GM10248 (cell line): ENCODE measurements around the gene MTHFD1L.

ENCODE experiments used
- CTCF ChIA-PET: fragments of 300-600 bp; sonication (Branson Sonifier 250); formaldehyde crosslinking; extraction: SDS; loops from one replicate; lab custom pipeline; 2021; ENCODE audit warnings: antibody characterized with exemption; lab: Yijun Ruan, JAX
- POLR2A ChIA-PET: fragments of 350-650 bp; sonication (Branson Sonifier 250); formaldehyde crosslinking; extraction: SDS; loops from one replicate; lab custom pipeline; 2020; ENCODE audit warnings: antibody characterized with exemption; lab: Yijun Ruan, JAX
- DNase-seq: peaks from one replicate; pipeline ENCODE4 v3.0.0; 2012; ENCODE audit errors: extremely low spot score
- CTCF ChIP-seq: IDR thresholded peaks from 2 replicates; pipeline ENCODE4 v1.5.1; 2012; ENCODE audit warnings: mild to moderate bottlenecking, low read depth; ENCODE audit errors: extremely low read depth, missing control alignments, control extremely low read depth

The MTHFD1L gene

GRCh38 chr6:150992262-150992661 is 126.8 kb downstream of the MTHFD1L start:
- ChIA-PET POLR2A (no interaction called here), CTCF (interaction anchor here (1.6 kb wide), 1 partner anchor 333 kb away, joined by 3 read pairs; no protein-coding TSS in a partner anchor)
- no peak for TF ChIP-seq CTCF
- no peak for DNase-seq

GRCh38 chr6:150992703-150993102 is 127.2 kb downstream of the MTHFD1L start:
- no peak for DNase-seq
- TF ChIP-seq CTCF = no peak
- ChIA-PET POLR2A (no interaction called here), CTCF (interaction anchor here (1.6 to 3.0 kb wide), 2 partner anchors 22 to 332 kb away, joined by 3 to 13 read pairs; no protein-coding TSS in a partner anchor)

- ChIA-PET POLR2A (no interaction called here), CTCF (interaction anchor here (1.5 to 3.0 kb wide), 4 partner anchors 13 to 332 kb away, joined by 3 to 13 read pairs (median 4); no protein-coding TSS in a partner anchor)
- no peak for TF ChIP-seq CTCF
- no peak for DNase-seq
Observed at GRCh38 chr6:150993253-150993652, 127.8 kb downstream of the MTHFD1L start.

GRCh38 chr6:150994026-150994425 is 128.5 kb downstream of the MTHFD1L start:
- POLR2A ChIA-PET = no interaction called here
- CTCF ChIA-PET = interaction anchor here (1.5 to 3.0 kb wide), 3 partner anchors 12 to 21 kb away, joined by 4 to 13 read pairs (median 4); no protein-coding TSS in a partner anchor
- DNase-seq = no peak
- TF ChIP-seq CTCF = no peak

GRCh38 chr6:150996968-150997367 is 131.5 kb downstream of the MTHFD1L start:
- POLR2A ChIA-PET = no interaction called here
- CTCF ChIA-PET = interaction anchor here (1.0 to 1.4 kb wide), 3 partner anchors 17 to 22 kb away, joined by 3 to 5 read pairs (median 4); no protein-coding TSS in a partner anchor
- no peak for DNase-seq
- no peak for TF ChIP-seq CTCF

GRCh38 chr6:150999107-150999506 is 133.6 kb downstream of the MTHFD1L start:
- TF ChIP-seq CTCF = no peak
- ChIA-PET CTCF (interaction anchor here (1.3 to 5.3 kb wide), 3 partner anchors 9 to 107 kb away, joined by 3 to 47 read pairs (median 5); no protein-coding TSS in a partner anchor), POLR2A (no interaction called here)
- no peak for DNase-seq

GRCh38 chr6:150999576-150999975 is 134.1 kb downstream of the MTHFD1L start:
- ChIA-PET CTCF (interaction anchor here (1.3 to 5.3 kb wide), 3 partner anchors 9 to 108 kb away, joined by 3 to 47 read pairs (median 5); no protein-coding TSS in a partner anchor), POLR2A (no interaction called here)
- TF ChIP-seq CTCF = no peak
- no peak for DNase-seq
